Left forelimb (tissue), 1 donor: ENCODE measurements around the gene CHST13.
"Not testable (repeated sequence)": the region's sequence is repeated elsewhere in the genome, so short reads cannot be mapped to it uniquely, and the experiment has no call there.

Source experiments
- DNase-seq: peaks from one replicate; pipeline ENCODE4 v3.0.0-alpha.2; 2018; ENCODE audit warnings: low spot score

CHST13 gene

DNA sequence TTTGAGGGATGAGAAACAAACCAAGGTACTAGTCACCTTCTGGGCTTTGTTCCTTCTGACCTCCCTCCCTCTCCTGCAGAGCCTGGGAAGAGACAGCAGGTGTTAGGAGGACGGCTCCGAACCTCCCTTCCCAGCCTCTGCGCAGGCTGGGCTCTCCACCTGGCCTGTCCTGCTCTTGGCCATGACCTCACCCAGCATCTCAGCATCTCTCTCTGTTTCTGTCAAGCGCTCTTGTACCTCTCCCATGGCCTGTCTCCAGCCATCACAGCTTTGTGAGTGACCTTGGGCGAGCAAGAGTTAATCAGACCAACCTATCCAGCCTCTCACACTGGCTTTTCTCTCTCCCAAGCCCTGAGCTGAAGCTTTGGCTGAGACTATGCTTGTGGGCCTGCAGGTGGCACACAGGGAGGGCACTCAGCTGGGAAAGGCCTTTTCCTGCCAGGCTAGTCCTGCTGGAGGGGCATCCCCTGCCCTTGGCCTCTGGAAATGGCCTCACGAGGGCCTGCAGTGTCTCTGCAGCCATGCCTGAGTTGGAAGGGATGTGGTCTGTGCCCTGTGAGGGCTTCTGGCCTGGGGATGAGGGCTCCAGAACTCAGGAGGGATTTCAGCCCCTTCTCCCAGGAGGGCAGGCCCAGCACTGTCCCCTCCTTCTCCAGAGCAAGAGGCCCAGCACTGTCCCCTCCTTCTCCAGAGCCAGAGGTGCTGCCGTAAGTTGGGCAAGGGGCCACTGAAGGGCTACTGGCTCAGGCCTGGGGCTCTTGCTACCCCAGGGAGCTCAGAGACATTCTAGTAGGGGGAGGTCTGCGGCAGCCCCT is 2.1 kb downstream of the CHST13 start:
- no peak for DNase-seq

GRCh38 chr3:126526668-126527005 is 2.7 kb downstream of the CHST13 start:
- DNase-seq, result no peak

DNA sequence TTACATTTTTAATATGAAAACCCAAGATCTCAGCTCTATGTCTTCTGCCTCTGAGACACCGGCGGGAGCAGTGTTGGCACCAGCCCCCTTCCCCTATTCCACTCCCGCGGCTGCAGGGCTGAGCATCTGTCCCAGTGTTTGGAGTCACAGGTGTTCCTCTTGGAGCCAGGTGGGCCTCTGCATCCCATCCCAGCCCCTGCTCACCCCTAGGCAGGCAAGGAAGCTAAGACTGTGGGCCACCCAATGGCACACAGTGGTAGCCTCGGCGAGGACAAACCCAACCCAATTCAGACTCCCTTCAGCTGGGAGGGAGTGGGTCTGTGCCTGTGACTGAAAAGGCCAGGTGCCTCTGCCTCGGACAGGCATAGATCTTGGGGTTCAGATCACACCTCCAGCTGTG is 3.1 kb downstream of the CHST13 start:
- DNase-seq, result no peak

DNA sequence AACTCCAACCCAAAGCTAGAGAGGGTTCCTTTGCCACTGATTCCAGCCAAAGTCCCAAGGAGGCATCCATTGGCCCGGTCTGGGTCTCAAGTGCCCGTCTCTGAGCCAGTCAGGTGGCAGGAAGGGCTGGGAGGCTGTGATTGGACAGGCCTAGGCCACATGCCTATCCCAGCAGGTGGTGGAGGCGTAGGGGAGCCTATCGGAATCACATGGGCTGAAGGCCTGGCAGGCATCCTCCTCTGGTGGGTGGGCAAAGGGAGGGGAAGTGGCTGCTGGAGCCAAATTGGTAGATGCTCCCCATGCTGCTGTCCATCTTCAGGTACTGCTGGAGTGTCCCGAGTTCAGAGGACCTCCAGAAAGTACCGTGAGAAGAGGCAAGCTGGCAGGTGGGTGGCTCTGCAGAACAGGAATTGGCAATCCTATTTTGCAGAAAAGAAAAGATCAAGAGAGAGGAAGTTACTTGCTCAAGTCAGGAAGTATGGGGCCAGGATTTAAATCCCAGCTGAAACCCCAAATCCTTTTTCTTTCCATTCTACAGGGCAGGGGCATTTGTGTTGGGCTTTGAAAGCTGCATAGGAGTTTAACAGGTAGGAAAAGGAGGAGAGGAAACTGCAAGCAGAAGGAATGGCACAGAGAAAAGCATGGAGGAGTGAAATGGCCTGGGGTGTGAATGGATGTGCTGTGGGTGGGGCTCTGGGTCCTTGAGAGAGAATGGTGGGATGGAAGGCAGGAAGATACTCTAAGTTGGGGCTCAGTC is 3.7 kb downstream of the CHST13 start:
- no peak for DNase-seq

DNA sequence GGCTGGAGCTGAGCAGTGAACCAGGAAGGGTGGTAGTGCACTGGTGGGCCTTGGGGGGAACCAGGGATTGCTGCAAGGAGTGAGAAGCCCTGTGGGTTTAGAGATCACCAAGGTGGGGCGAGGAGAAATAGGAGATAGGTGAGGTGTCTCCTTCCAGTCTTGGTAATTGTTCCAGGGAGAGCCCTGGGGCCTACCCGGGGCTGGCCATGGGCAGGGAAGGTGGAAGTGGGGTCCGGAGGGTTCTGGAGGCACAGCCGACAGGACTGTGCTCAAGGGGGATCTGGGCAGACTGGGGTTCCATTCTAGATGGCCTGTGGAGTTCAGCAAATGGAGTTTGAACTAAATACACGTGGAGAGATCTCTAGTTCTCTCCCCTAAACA is 4.5 kb downstream of the CHST13 start:
- no peak for DNase-seq

GRCh38 chr3:126528800-126529541 is 5.0 kb downstream of the CHST13 start:
- no peak for DNase-seq

GRCh38 chr3:126529585-126530170 is 5.7 kb downstream of the CHST13 start:
- DNase-seq, result no peak

DNA sequence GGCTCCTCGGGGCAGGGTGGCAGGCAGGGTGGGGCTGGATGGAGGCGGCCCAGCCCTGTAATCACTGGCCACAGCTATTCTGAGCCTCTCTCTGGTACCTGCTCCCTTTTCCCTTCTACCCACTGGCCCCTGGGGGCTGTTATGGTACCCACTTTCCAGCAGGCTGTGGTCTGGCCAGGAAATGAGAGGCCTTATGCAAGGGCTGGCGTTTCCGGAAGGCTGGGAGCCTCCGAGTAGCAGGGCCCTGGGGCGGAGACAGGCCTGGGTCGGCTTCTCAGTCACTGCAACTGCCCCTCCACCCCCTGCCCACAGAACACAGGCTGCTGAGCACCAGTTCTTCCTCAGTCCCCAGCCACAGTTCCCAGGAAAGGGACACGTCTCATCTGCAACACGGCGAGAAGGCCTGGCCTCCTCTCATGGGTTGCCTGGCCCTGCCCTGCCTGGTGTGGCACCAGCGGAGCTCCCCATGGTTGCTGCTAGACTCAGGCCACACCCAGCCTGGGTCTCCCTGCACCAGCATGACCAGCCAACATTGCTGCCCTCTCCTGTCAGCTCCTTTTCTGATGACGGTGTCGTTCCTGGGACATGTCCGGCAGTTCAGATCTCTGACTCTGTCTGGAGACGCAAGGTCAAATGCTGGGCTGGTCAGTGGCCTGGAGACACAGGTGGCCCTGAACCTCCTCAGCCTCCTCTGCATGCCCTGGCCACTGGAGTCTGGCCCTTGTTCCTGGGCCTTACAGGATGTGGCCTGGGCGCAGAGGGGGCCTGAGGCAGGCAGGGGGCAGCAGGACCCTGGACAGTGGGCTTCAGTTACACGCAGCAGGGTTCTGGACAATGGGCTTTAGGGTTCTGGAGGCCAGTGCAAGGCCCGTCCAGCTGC is 6.5 kb downstream of the CHST13 start:
- no peak for DNase-seq

DNA sequence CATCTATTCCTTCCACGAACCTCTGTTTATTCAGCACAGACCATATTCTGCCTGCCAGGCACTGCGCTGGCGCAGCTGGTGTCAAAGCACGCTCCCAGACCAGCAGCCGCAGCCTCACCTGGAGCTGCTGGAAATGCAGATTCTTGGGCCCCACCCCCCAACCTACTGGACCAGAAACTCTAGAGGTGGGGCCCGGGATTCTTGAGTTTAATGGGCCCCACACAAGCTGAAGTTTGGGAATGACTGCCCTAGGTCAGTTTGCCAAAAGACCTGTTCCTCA is 7.0 kb downstream of the CHST13 start:
- DNase-seq, result no peak

DNA sequence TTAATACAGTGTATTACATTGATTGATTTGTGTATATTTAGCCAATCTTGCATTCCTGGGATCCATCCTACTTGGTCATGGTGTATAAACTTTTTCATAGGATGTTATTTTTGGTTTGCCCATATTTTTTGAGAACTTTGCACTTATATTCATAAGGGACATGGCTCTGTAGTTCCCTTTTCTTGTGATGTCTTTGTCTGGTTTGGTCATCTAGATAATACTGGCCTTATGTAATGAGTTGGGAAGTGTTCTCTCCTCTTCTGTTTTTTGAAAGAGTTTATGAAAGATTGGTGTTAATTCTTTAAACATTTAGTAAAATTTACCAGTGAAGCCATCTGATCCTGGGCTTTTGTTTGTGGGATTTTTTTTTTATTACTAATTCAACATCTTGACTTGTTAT is 9.6 kb downstream of the CHST13 start:
- DNase-seq, result no peak

DNA sequence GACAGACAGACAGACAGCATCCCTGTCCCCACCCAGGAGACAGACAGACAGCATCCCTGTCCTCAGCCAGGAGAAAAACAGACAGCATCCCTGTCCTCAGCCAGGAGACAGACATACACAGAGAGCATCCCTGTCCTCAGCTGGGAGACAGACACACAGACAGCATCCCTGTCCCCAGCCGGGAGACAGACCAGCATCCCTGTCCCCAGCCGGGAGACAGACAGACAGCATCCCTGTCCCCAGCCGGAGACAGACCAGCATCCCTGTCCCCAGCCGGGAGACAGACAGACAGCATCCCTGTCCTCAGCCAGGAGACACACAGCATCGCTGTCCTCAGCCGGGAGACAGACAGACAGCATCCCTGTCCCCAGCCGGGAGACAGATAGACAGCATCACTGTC is 10.8 kb downstream of the CHST13 start:
- not testable (repeated sequence) for DNase-seq

DNA sequence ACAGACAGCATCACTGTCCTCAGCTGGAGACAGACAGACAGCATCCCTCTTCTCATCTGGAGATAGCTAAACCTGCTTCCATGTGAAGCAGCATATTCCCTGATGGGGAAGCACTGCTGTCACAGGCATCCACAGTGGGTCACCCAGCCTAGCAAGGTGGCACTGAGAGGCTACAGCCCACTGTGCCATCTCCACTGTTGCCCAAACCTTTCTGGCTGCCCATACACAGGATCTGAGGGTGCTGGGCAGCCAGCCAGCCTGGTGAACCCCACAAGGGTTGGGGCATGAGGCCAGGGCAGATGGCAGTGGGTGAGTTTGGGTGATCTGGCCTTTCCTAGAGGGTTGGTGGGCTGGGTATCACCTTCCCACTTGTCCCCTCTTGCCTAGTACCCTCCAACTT is 11.7 kb downstream of the CHST13 start:
- no peak for DNase-seq

- DNase-seq, result no peak
Observed at GRCh38 chr3:126536126-126536525, 12.2 kb downstream of the CHST13 start.

DNA sequence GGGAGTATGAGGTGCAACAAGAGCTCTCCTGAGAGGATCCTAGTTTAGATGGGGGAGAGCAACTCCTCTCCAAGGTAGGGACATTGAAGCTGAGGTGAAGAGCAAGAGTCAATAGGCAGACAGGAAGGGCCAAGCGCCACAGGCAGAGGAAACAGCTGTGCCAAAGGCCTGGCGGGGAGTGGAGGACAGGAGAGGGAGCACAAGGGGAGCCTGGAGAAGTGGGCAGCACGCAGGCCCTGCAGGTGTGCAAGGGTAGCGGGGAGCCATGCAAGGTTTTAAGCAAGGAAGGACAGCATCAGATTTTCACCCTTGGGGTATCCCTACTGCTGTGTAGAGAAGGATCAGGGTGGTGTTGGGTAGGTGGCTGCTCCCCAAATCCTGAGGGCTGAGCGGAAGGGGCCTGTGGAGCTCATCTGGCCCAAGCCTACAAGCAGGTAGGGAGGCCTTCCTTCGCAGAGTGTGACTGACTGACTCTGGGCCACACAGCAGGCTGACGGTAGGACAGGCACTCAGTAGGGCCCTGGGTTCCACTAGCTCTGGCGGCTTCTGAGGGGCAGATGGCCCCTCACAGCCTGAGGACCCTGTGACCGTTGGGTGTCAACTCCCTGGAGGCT is 13.3 kb downstream of the CHST13 start:
- DNase-seq, result no peak

- DNase-seq, result no peak
Observed at GRCh38 chr3:126537730-126538281, 13.9 kb downstream of the CHST13 start.

- peak; percentile 49 for DNase-seq
Observed at GRCh38 chr3:126538316-126538715, 14.4 kb downstream of the CHST13 start.

DNA sequence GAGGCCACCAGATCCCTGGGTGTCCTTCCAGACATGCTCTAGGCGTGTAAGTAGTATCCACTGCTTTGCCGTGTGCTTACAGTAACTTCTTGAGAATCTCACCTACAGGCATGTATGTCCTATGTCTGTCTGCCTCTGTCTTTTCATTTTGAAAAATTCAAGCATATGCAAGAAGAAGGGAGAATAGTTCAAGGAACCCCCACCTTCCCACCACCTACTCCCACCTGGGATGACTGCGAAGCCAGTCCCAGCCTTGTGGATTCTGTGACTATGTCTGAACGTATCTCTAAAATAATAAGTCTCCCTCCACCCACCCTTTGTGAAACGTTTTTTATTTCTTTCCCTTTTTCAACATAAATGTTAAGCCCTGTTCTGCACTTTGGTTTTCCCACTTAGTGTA is 15.0 kb downstream of the CHST13 start:
- no peak for DNase-seq

DNA sequence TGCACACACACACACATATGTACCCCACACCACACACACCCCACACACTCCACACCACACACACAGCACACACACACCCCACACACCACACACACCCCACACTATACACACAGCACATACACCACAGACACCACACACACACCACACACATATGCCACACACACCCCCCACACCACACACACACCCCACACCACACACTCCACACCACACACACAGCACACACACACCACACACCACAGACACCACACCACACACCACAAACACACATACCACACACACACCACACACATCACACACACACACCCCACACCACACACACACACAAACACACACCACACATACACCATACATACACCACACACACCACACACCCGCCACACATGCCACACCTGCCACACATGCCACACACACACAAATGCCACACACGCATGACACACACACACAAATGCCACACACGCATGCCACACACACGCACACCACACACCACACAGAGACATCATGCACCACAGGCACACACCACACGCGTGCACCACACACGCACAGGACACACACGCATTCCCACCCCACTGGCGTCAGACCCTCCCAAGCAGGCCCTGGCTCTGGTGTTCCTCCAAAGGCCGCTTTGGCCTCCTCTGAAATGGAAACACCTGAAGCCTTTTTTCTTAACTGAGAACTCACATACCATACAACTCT is 15.7 kb downstream of the CHST13 start:
- peak; percentile 41 for DNase-seq

GRCh38 chr3:126540342-126540849 is 16.4 kb downstream of the CHST13 start:
- peak; percentile 41 for DNase-seq

DNA sequence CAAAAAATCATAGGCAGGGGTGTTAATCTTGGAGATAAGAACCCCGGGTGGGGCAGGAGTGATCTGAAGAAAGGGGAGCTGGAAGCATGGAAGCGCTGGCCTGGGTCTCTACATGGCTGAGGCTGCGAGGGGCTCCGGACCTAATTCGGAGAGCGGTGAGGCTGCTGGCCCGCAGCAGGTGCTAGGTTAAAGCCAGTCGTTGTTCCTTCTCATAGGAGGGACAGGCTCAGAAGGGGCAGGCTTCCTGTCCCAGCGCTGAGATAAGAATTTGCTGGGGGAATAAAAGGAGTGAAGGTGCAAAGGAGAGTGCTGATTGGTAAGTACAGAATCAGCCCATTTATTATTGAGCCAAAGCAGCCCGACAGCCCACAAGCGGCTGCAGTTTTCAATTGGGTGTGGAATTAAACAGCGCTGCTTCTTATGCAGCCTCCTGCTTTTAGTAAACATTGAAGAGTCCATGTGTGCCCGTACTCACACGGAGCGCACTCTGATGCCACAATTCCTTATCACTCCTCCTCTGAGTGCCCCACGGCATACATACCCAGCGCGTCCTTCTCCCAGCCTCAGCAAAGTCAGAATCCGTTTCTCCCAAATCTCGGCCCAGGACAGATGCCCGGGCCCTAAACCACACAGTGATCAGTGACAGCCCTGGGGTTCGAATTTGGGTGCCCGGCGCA is 17.1 kb downstream of the CHST13 start:
- DNase-seq, result peak; percentile 38
